Activated CD4-positive, alpha-beta T cell treated with anti-CD3 and anti-CD28 coated beads, Interleukin-2, amount 50 U/mL, for 24 hours (primary cell): Measurements from ENCODE around the gene DR1.
"Not testable (repeated sequence)": the region's sequence is repeated elsewhere in the genome, so short reads cannot be mapped to it uniquely, and the experiment has no call there.

Experiments
- DNase-seq, 2 donors: peaks; one replicate each; pipeline ENCODE4 v3.0.0-alpha.2; 2020; ENCODE audit warnings: low read depth in 1 of 2, low spot score in 1 of 2

DR1 gene

GRCh38 chr1:93374334-93375106 lies 28.8 kb downstream of the DR1 start:
- DNase-seq: no peak

GRCh38 chr1:93384656-93385055 lies 38.9 kb downstream of the DR1 start:
- DNase-seq: no peak

GRCh38 chr1:93386268-93386667 lies 40.6 kb downstream of the DR1 start:
- DNase-seq: not testable (repeated sequence)

DNA sequence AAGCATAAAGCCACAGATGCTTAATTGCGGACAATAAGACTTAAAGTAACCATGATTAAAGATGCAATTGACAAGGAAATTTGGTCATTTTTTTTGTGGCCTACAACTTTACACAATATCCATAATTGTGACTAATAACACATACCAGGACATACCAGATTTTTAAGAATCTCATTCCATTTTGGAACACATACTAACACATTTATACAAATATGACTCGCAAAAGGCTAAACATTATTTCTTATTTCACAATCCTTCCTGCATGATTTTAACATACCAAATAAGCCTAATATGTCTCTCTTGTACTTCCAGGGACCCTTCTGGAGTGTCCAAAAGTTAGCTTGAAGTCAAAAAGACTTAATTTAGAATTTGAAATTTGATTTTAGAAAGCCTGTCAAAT lies 48.8 kb downstream of the DR1 start:
- no peak for DNase-seq

DNA sequence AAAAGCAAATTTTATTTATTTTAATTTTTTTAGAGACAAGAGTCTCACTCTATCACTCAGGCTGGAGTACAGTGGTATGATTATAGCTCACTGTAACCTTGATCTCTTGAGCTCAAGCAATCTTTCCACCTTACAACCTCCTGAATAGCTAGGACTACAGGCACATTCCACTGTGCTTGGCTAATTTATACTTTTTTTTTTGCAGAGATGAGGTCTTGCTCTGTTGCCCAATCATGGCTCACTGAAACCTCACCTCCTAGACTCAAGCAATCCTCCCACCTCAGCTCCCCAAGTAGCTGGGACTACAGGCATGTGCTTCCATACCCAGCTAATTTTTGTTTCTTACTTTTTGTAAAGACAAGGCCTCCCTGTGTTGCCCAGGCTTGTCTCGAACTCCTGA lies 49.5 kb downstream of the DR1 start:
- no peak for DNase-seq

- no peak for DNase-seq
Observed at GRCh38 chr1:93399781-93400180, 54.1 kb downstream of the DR1 start.

DNA sequence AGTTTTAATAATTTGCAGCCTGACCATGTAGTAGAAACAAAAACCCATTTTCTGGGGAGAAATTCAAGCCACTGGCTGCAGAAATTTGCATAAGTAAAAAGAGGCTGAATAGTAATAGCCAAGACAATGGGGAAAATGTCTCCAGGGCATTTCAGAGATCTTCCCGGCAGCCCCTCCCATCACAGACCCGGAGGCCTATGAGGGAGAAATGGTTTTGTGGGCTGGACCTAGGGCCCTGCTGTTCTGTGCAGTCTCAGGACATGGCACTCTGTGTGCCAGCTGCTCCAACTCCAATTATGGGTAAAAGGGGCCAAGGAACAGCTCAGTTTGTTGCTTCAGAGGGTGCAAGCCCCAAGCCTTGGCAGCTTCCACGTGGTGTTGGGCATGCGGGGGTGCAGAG lies 62.5 kb downstream of the DR1 start:
- DNase-seq: no peak

- DNase-seq: no peak
Observed at GRCh38 chr1:93411000-93411399, 65.3 kb downstream of the DR1 start.

GRCh38 chr1:93414749-93415148 lies 69.0 kb downstream of the DR1 start:
- DNase-seq: no peak

- DNase-seq: no peak
Observed at GRCh38 chr1:93415296-93415695, 69.6 kb downstream of the DR1 start.

DNA sequence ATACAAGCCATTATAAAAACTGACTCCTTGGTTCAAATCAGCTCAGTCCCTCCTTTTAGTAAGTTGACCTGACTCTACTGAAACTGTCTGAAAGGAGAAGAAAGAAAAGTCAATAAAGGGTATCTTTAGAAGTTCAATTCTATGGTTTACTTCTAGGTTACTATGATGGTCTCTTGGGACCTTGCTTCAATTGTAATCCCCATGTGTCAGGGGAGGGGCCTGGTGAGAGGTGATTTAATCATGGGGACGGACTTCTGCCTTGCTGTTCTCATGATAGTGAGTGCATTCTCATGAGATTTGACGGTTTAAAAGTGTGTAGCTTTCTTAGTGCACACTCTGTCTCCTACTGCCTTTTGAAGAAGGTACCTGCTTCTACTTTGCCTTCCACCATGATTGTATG lies 70.5 kb downstream of the DR1 start:
- no peak for DNase-seq
